Tibial artery (tissue), 4 donors: ENCODE measurements around the gene GDF11.
A peak's percentile ranks its signal among the peaks of the same experiment; 100 is the strongest.

Source experiments
- DNase-seq, 2 donors: peaks; one replicate each; pipeline ENCODE4 v3.0.0-alpha.2; 2019
- H3K27ac ChIP-seq, 2 donors: fragments of 200-600 bp; sonication (generic) in 1 of 2; 1 replicate in 1 of 2; 2 replicates in 1 of 2; pipeline ENCODE4 v1.5.1; 2018 to 2019; ENCODE audit warnings: mild to moderate bottlenecking in 1 of 2
- H3K27me3 ChIP-seq, 2 donors: fragments of 200-600 bp; sonication (generic) in 1 of 2; one replicate each; pipeline versions ENCODE4 v1.5.1 to v1.6.0; 2016 to 2019
- H3K36me3 ChIP-seq, 3 donors: fragments of 200-600 bp; sonication (generic) in 2 of 3; one replicate each; pipeline ENCODE4 v1.5.1; 2016 to 2019; ENCODE audit warnings: mild to moderate bottlenecking in 2 of 3
- H3K4me1 ChIP-seq, 4 donors: fragments of 200-600 bp; sonication (generic) in 2 of 4; 1 replicate in 3 of 4; 2 replicates in 1 of 4; pipeline ENCODE4 v1.5.1; 2016 to 2019
- H3K4me3 ChIP-seq, 2 donors: fragments of 200-600 bp; sonication (generic) in 1 of 2; 1 replicate in 1 of 2; 2 replicates in 1 of 2; pipeline ENCODE4 v1.5.1; 2018 to 2019; ENCODE audit warnings: mild to moderate bottlenecking in 2 of 2
- H3K9me3 ChIP-seq, 3 donors: fragments of 200-600 bp; sonication (generic) in 1 of 3; one replicate each; pipeline ENCODE4 v1.5.1; 2016 to 2019
- intact Hi-C: fragments of 100-400 bp; cut with DNase I; formaldehyde crosslinking; loops from one replicate; pipeline ENCODE4 v1.15.0; 2023; ENCODE audit warnings: low total_unique reads
- TF ChIP-seq, protein P1 (sequence below), 2 experiments: fragments of 200-600 bp in 1 of 2; fragments of 450-650 bp in 1 of 2; IDR thresholded peaks; one replicate each; pipeline ENCODE4 v1.5.1; 2017 to 2019; ENCODE audit warnings: antibody characterized with exemption in 2 of 2, mild to moderate bottlenecking in 1 of 2, moderate library complexity in 1 of 2

GDF11 gene

DNA sequence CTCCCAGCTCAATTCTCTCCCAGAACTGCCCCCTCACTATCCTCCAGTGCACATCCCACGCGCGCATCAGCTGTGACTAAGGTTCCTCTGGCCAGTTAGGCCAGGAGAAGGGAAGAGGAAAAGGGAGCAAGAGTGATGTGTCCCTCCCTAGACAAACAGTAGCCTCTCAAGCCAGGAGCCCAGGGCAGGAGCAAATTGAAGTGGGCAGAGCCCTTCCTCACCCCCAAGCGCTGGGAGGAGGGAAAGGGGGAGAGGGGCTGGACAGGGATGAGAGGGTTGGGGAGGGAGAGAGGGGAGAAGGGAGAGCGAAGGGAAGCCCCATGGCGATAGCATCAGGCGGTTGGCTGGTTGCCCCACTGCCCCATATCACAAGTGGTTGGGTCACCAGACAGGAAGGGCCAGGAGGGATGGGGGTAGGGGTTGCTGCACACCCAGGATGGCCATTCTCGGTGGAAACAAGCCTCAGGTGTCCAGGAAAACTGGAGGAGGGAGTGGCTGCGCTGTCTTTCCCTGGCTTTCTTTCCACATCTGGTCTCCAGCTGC is 15.2 kb upstream of the GDF11 start:
- Histone ChIP-seq H3K9me3 (no peaks in the 10 kb centered on the region), H3K4me3 (peak overlapping the region; percentile 92 to 97), H3K27ac (peak overlapping the region; percentile 98 to 99), H3K36me3 (peaks cover 24 to 38% (median 35%) of the 10 kb centered on the region in 3 donors), H3K27me3 (no peaks in the 10 kb centered on the region), H3K4me1 (peaks cover 0 to 63% (median 51%) of the 10 kb centered on the region in 4 donors)
- DNase-seq, result peak; percentile 81 to 87
- TF ChIP-seq, protein P1, sequence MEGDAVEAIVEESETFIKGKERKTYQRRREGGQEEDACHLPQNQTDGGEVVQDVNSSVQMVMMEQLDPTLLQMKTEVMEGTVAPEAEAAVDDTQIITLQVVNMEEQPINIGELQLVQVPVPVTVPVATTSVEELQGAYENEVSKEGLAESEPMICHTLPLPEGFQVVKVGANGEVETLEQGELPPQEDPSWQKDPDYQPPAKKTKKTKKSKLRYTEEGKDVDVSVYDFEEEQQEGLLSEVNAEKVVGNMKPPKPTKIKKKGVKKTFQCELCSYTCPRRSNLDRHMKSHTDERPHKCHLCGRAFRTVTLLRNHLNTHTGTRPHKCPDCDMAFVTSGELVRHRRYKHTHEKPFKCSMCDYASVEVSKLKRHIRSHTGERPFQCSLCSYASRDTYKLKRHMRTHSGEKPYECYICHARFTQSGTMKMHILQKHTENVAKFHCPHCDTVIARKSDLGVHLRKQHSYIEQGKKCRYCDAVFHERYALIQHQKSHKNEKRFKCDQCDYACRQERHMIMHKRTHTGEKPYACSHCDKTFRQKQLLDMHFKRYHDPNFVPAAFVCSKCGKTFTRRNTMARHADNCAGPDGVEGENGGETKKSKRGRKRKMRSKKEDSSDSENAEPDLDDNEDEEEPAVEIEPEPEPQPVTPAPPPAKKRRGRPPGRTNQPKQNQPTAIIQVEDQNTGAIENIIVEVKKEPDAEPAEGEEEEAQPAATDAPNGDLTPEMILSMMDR (IDR thresholded peaks at IDR 0.05), result no peak
- intact Hi-C loops, result no loop called here

DNA sequence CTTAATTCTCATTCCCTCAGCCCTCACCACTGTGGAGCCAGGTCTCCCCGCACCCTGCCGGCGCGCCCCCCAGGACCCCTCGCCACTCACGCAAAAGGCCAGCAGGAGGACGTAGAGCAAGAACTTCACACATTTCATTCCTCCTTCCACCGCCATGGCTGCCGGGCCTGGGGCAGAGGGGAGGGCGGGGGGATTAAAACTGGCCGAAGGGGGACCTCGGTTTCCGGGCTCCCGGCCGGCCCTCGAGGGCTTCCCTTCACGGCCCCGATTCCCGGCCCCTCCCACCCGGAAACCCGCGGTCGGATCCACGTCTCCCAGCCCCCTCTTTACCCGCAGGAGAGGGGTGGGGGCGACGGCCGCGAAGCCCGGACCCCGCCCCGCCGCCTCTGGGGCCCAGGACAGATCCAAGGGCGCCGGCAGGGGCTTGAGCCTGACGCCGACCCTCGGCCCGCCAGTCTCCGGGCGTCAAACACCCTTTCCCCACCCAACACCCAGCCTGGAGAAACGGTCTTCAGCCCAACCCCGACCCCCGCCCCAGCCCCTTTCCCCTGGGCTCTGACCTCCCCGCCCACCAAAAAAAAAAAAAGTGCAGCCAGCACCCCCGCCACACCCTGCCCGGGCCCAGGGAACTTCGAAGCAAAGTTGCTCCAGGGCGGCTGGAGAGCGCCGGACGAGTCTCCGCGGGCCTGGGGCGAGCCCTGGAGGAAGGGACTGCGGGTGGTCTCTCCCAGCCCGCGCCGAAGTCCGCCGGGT is 14.6 kb upstream of the GDF11 start:
- H3K36me3 ChIP-seq, result peaks cover 24 to 38% (median 35%) of the 10 kb centered on the region in 3 donors
- DNase-seq, result peak; percentile 86 to 93
- no peaks in the 10 kb centered on the region for H3K27me3 ChIP-seq
- H3K4me3 ChIP-seq, result peak overlapping the region; percentile 92 to 97
- H3K27ac ChIP-seq, result peak overlapping the region; percentile 98 to 99
- H3K4me1 ChIP-seq, result peaks cover 0 to 57% (median 47%) of the 10 kb centered on the region in 4 donors
- no peaks in the 10 kb centered on the region for H3K9me3 ChIP-seq
- intact Hi-C loops, result no loop called here
- TF ChIP-seq, protein P1 (IDR thresholded peaks at IDR 0.05), result no peak

GRCh38 chr12:55728939-55729818 is 13.7 kb upstream of the GDF11 start, which contains the start of gene CD63:
Gene CD63 (minus strand): TSS chr12:55729009. CDS start chr12:55728341, 668 bp downstream.
- DNase-seq, result peak; percentile 96 to 98
- H3K9me3 ChIP-seq, result no peaks in the 10 kb centered on the region
- peaks cover 0 to 50% (median 41%) of the 10 kb centered on the region in 4 donors for H3K4me1 ChIP-seq
- peak within 1 kb of the TSS; percentile 98 to 99 for H3K27ac ChIP-seq
- intact Hi-C loops, result no loop called here
- H3K4me3 ChIP-seq, result peak within 1 kb of the TSS; percentile 92 to 97
- H3K36me3 ChIP-seq, result peaks cover 24 to 32% (median 29%) of the 10 kb centered on the region in 3 donors
- H3K27me3 ChIP-seq, result no peaks in the 10 kb centered on the region
- TF ChIP-seq, protein P1 (IDR thresholded peaks at IDR 0.05), result peak in 1 of 2 experiments; percentile 4

- TF ChIP-seq, protein P1 (IDR thresholded peaks at IDR 0.05), result no peak
- DNase-seq, result peak; percentile 63 to 74
- Histone ChIP-seq H3K27ac (peak overlapping the region; percentile 98 to 99), H3K27me3 (no peaks in the 10 kb centered on the region), H3K36me3 (peaks cover 19 to 23% (median 21%) of the 10 kb centered on the region in 3 donors), H3K4me3 (peak overlapping the region; percentile 92 to 97), H3K9me3 (no peaks in the 10 kb centered on the region), H3K4me1 (peaks cover 0 to 40% (median 32%) of the 10 kb centered on the region in 4 donors)
- intact Hi-C loops, result no loop called here
Measured at GRCh38 chr12:55729819-55730818, 12.8 kb upstream of the GDF11 start.
